Small intestine (tissue), 7 donors: ENCODE data around the gene NCLN. TPM values are rescaled to one million over a fixed set of nuclear protein-coding genes. Genes with fewer than 3 reads are reported as not detected.

Experiments
- DNase-seq, 2 donors: peaks; one replicate each; pipeline versions ENCODE4 v3.0.0 to v3.0.0-alpha.2; 2013
- FAIRE-seq: peaks from 2 replicates; lab custom pipeline; 2012; peaks lifted over from hg19 to GRCh38; lab: Jason Lieb, UNC
- H3K27ac ChIP-seq, 3 donors: one replicate each; pipeline ENCODE4 v1.5.1; 2013; ENCODE audit warnings: low read length in 2 of 3, mild to moderate bottlenecking in 2 of 3, control low read depth in 1 of 3, inconsistent platforms in 1 of 3, low read depth in 1 of 3, moderate library complexity in 1 of 3
- H3K27me3 ChIP-seq, 3 donors: one replicate each; pipeline ENCODE4 v1.6.1; 2013; ENCODE audit warnings: low read length in 3 of 3, inconsistent platforms in 1 of 3; ENCODE audit not compliant: control insufficient read depth in 3 of 3, insufficient read depth in 3 of 3
- H3K36me3 ChIP-seq, 3 donors: one replicate each; pipeline ENCODE4 v1.6.1; 2013; ENCODE audit warnings: low read length in 3 of 3, inconsistent platforms in 1 of 3, low read depth in 1 of 3, mild to moderate bottlenecking in 1 of 3, moderate library complexity in 1 of 3; ENCODE audit not compliant: control insufficient read depth in 3 of 3, insufficient read depth in 2 of 3
- H3K4me1 ChIP-seq, 3 donors: one replicate each; pipeline ENCODE4 v1.6.1; 2013; ENCODE audit warnings: low read length in 2 of 3, inconsistent platforms in 1 of 3, low read depth in 1 of 3, mild to moderate bottlenecking in 1 of 3, moderate library complexity in 1 of 3; ENCODE audit not compliant: control insufficient read depth in 3 of 3, insufficient read depth in 2 of 3
- H3K4me3 ChIP-seq, 3 donors: one replicate each; pipeline ENCODE4 v1.5.1; 2013; ENCODE audit warnings: low read length in 3 of 3, control low read depth in 1 of 3, inconsistent platforms in 1 of 3, low read depth in 1 of 3, mild to moderate bottlenecking in 1 of 3, moderate library complexity in 1 of 3
- H3K9me3 ChIP-seq, 2 donors: one replicate each; pipeline ENCODE4 v1.6.1; 2013; ENCODE audit warnings: low read depth in 1 of 2, low read length in 1 of 2; ENCODE audit not compliant: control insufficient read depth in 2 of 2, insufficient read depth in 1 of 2
- WGBS, 3 donors: extraction: QIAGEN DNeasy Blood & Tissue Kit; methylation state at CpG; one replicate each; pipeline ENCODE4 v1.1.7; 2013; 5-methylcytosine and 5-hydroxymethylcytosine counted together
- polyA plus RNA-seq, 4 donors: library from polyadenylated mRNA; stranded (reverse) in 3 of 4; unstranded in 1 of 4; fragments of 200-250 nt in 3 of 4; fragments of 120-200 nt in 1 of 4; gene quantifications; one replicate each; pipeline versions ENCODE4 v1.2.1 to v1.2.3, GENCODE V29; 2013
- donor health status: healthy with polysubstance abuse.
- donor health status: control.
- donor health status: control.
- donor health status: Bipolar disorder and iron deficiency.
- donor health status: healthy.

The NCLN gene
- polyA plus RNA-seq, 4 donors = 37.9 to 217 (median 112) TPM

GRCh38 chr19:3206216-3206953 is 20.7 kb downstream of the NCLN start:
- H3K36me3 ChIP-seq = peaks cover 13 to 87% (median 18%) of the 10 kb centered on the region in 3 donors
- H3K9me3 ChIP-seq = no peaks in the 10 kb centered on the region
- no peaks in the 10 kb centered on the region for H3K4me1 ChIP-seq
- H3K27ac ChIP-seq = no peak overlapping the region
- DNase-seq (no peak), FAIRE-seq (no peak)
- WGBS, 3 donors = 92 to 97% (median 95%) methylated on average over 26 to 28 of the region's 28 CpGs
- no peak overlapping the region for H3K4me3 ChIP-seq
- no peaks in the 10 kb centered on the region for H3K27me3 ChIP-seq

- H3K4me1 ChIP-seq = no peaks in the 10 kb centered on the region
- no peak for FAIRE-seq
- 89% methylated on average over 40 to 43 of the region's 43 CpGs for WGBS, 3 donors
These were observed 21.9 kb downstream of the NCLN start for GRCh38 chr19:3207461-3208242.

GRCh38 chr19:3208317-3209207 is 22.8 kb downstream of the NCLN start:
- WGBS, 3 donors = 87 to 89% (median 88%) methylated on average over 29 to 33 of the region's 33 CpGs
- Histone ChIP-seq H3K27me3 (no peaks in the 10 kb centered on the region), H3K9me3 (no peaks in the 10 kb centered on the region), H3K4me3 (no peak overlapping the region), H3K27ac (no peak overlapping the region), H3K4me1 (no peaks in the 10 kb centered on the region), H3K36me3 (peaks cover 13 to 66% (median 15%) of the 10 kb centered on the region in 3 donors)
- FAIRE-seq = no peak
- no peak for DNase-seq

More at GRCh38 chr19:3207461-3208242, 21.9 kb downstream of the NCLN start:
- no peak for DNase-seq
- Histone ChIP-seq H3K9me3 (no peaks in the 10 kb centered on the region), H3K27ac (no peak overlapping the region), H3K36me3 (peaks cover 13 to 74% (median 16%) of the 10 kb centered on the region in 3 donors), H3K4me3 (no peak overlapping the region), H3K27me3 (no peaks in the 10 kb centered on the region)

- DNase-seq = peak; percentile 42 to 66
- no peak overlapping the region for H3K4me3 ChIP-seq
- 33 to 42% (median 35%) methylated on average over 20 of the region's 20 CpGs for WGBS, 3 donors
- H3K9me3 ChIP-seq = no peaks in the 10 kb centered on the region
- H3K27ac ChIP-seq = no peak overlapping the region
- no peaks in the 10 kb centered on the region for H3K4me1 ChIP-seq
- FAIRE-seq = no peak
- peaks cover 7 to 51% (median 9%) of the 10 kb centered on the region in 3 donors for H3K36me3 ChIP-seq
- no peaks in the 10 kb centered on the region for H3K27me3 ChIP-seq
These were observed 24.8 kb downstream of the NCLN start for GRCh38 chr19:3210347-3211017.

GRCh38 chr19:3211191-3211590 is 25.5 kb downstream of the NCLN start:
- Histone ChIP-seq H3K27me3 (no peaks in the 10 kb centered on the region), H3K4me1 (no peaks in the 10 kb centered on the region), H3K9me3 (no peaks in the 10 kb centered on the region), H3K27ac (no peak overlapping the region), H3K4me3 (no peak overlapping the region), H3K36me3 (peaks cover 7 to 47% (median 7%) of the 10 kb centered on the region in 3 donors)
- DNase-seq (no peak), FAIRE-seq (no peak)
- WGBS, 3 donors = 43 to 53% (median 49%) methylated on average over 12 of the region's 12 CpGs

- 92 to 98% (median 92%) methylated on average over 7 of the region's 7 CpGs for WGBS, 3 donors
- H3K27ac ChIP-seq = no peak overlapping the region
- H3K4me1 ChIP-seq = no peaks in the 10 kb centered on the region
- H3K9me3 ChIP-seq = no peaks in the 10 kb centered on the region
- no peak overlapping the region for H3K4me3 ChIP-seq
- H3K27me3 ChIP-seq = no peaks in the 10 kb centered on the region
- DNase-seq (no peak), FAIRE-seq (no peak)
- peaks cover 0 to 27% (median 2%) of the 10 kb centered on the region in 3 donors for H3K36me3 ChIP-seq
These were observed 27.4 kb downstream of the NCLN start for GRCh38 chr19:3213159-3213558.

GRCh38 chr19:3216874-3217273 is 31.1 kb downstream of the NCLN start:
- 85 to 97% (median 86%) methylated on average over 5 of the region's 5 CpGs for WGBS, 3 donors
- H3K4me3 ChIP-seq = no peak overlapping the region
- FAIRE-seq = no peak

More at GRCh38 chr19:3216874-3217273, 31.1 kb downstream of the NCLN start:
- Histone ChIP-seq H3K9me3 (no peaks in the 10 kb centered on the region), H3K27me3 (no peaks in the 10 kb centered on the region), H3K4me1 (no peaks in the 10 kb centered on the region), H3K36me3 (peaks cover 0 to 5% (median 0%) of the 10 kb centered on the region in 3 donors), H3K27ac (no peak overlapping the region)
- no peak for DNase-seq
